Heart left ventricle (tissue), 16 donors: Measurements from ENCODE around the gene ATP6V1B1. TPM values are rescaled to one million over a fixed set of nuclear protein-coding genes. Genes with fewer than 3 reads are reported as not detected.

ENCODE experiments used
- ATAC-seq, 4 donors: fragments of 200-7000 bp; cut with Tn5 transposase; one replicate each; pipeline ENCODE4 v1.9.1; 2020 to 2022; ENCODE audit warnings: moderate library complexity in 4 of 4, mild to moderate bottlenecking in 3 of 4, moderate number of reproducible peaks in 1 of 4
- DNase-seq, 5 donors: peaks; one replicate each; pipeline ENCODE4 v3.0.0-alpha.2; 2020
- H3K27ac ChIP-seq, 12 donors: fragments of 200-600 bp; sonication (generic) in 4 of 12; one replicate each; pipeline versions ENCODE4 v1.5.0 to v1.8.0; 2016 to 2022; ENCODE audit warnings: mild to moderate bottlenecking in 2 of 12
- H3K27me3 ChIP-seq, 9 donors: fragments of 200-600 bp; sonication (generic) in 2 of 9; one replicate each; pipeline versions ENCODE4 v1.5.1 to v1.8.0; 2016 to 2022; ENCODE audit warnings: mild to moderate bottlenecking in 3 of 9
- H3K36me3 ChIP-seq, 9 donors: fragments of 200-600 bp; sonication (generic) in 2 of 9; one replicate each; pipeline versions ENCODE4 v1.5.0 to v1.8.0; 2018 to 2022; ENCODE audit warnings: mild to moderate bottlenecking in 2 of 9
- H3K4me1 ChIP-seq, 12 donors: fragments of 200-600 bp; sonication (generic) in 4 of 12; one replicate each; pipeline versions ENCODE4 v1.5.0 to v1.8.0; 2016 to 2022; ENCODE audit warnings: mild to moderate bottlenecking in 3 of 12
- H3K4me3 ChIP-seq, 12 donors: fragments of 200-600 bp; sonication (generic) in 4 of 12; one replicate each; pipeline versions ENCODE4 v1.5.0 to v1.8.0; 2017 to 2022; ENCODE audit warnings: mild to moderate bottlenecking in 9 of 12, moderate library complexity in 4 of 12
- H3K9me3 ChIP-seq, 12 donors: fragments of 200-600 bp; sonication (generic) in 4 of 12; one replicate each; pipeline versions ENCODE4 v1.5.0 to v1.8.0; 2016 to 2022; ENCODE audit warnings: mild to moderate bottlenecking in 1 of 12
- POLR2A ChIP-seq, 2 donors: fragments of 450-650 bp; IDR thresholded peaks; one replicate each; pipeline ENCODE4 v1.6.1; 2017; ENCODE audit warnings: antibody characterized with exemption in 2 of 2, mild to moderate bottlenecking in 2 of 2, moderate library complexity in 2 of 2
- WGBS, 4 donors: extraction: QIAGEN DNeasy Blood & Tissue Kit in 2 of 4; methylation state at CpG; one replicate each; pipeline versions ENCODE4 v1.1.5 to v1.1.7; 2013 to 2018; 5-methylcytosine and 5-hydroxymethylcytosine counted together
- intact Hi-C, 10 donors: fragments of 100-400 bp; cut with DNase I; formaldehyde crosslinking; loops; one replicate each; pipeline versions ENCODE4 v1.11.1 to v1.14.2; 2022
- polyA plus RNA-seq, 2 donors: library from polyadenylated mRNA; stranded (reverse); fragments of 200-250 nt; gene quantifications; one replicate each; pipeline ENCODE4 v1.2.3, GENCODE V29; 2013
- total RNA-seq, 9 donors: library from RNA; depleted of rRNA in 2 of 9; stranded (reverse); fragments of >200 nt in 2 of 9; fragmentation: NEBNext Ultra II Directional in 3 of 9; extraction: Animal tissue kit (Norgen Biotek cat#: 25700) in 3 of 9; gene quantifications; one replicate each; pipeline versions ENCODE4 v1.1.0 to v1.2.4, GENCODE V29; 2016 to 2023
- TF ChIP-seq, protein P1 (sequence below), 12 donors: fragments of 200-600 bp; sonication (generic) in 4 of 12; IDR thresholded peaks; one replicate each; pipeline versions ENCODE4 v1.5.0 to v1.8.0; 2018 to 2022; ENCODE audit warnings: antibody characterized with exemption in 12 of 12, mild to moderate bottlenecking in 5 of 12
- donor health status: ischemic (EF 13 %, LVEDD 7.1; RV severe dilation, severe dysfunction).
- donor health status: healthy with polysubstance abuse.
- donor health status: DM: no; HTN: yes; CAD: no.
- donor health status: DM: no; HTN: no; CAD: no.
- donor health status: ischemic (EF 25% LVEDD 6.9; RV normal size, moderate dysfunction).
- donor health status: ischemic (EF 25% LVEDD 5.7; RV mildly dilated, moderate dysfunction).
- donor health status: healthy.
- donor health status: DM: yes; HTN: yes; CAD: no.
- donor health status: ischemic (EF 35%, LVEDD 5.7; RV mildly dilated, moderate dysfunction).
- donor health status: nonischemic (EF 11% LVEDD 7.7; RV severe dilation, severe dysfunction).
- donor health status: DM: yes; HTN: yes; CAD: no.
- donor health status: PGD.
- donor health status: ischemic (EF 29% LVEDD 5.4; RV normal size, mild dysfunction).
- donor health status: nonischemic (EF 23%, LVEDD 6.1; RV moderate dilation, normal function).

Gene ATP6V1B1
- total and polyA plus RNA-seq, 11 donors, result 0.16 to 1.8 (median 0.48) TPM; not detected in 4

DNA sequence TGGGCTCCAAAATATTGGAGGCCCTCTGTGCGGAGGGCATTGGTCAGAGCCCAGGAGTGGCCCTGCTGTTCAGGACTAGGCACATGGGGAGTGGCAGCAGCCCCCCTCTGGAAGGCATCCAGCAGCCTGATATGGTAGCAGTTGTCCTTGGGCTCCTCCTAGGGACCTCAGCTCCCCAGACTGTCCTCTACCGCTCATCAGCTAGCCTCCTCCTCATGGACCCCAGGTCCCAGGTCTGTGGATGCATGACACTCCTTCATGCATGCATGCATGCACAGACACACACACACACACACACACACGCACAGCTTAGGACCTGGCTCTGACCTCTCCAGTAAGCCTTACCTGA lies 15.4 kb upstream of the ATP6V1B1 start:
- Histone ChIP-seq H3K4me3 (no peak overlapping the region), H3K4me1 (peaks cover 0 to 3% (median 0%) of the 10 kb centered on the region in 12 donors), H3K27me3 (peaks cover 0 to 20% (median 9%) of the 10 kb centered on the region in 9 donors), H3K27ac (no peak overlapping the region), H3K36me3 (no peaks in the 10 kb centered on the region), H3K9me3 (no peaks in the 10 kb centered on the region)
- DNase-seq (no peak), ATAC-seq (peak in 1 of 4 donors; percentile 28)
- 89 to 97% (median 94%) methylated on average over 3 of the region's 3 CpGs for WGBS, 4 donors
- intact Hi-C loops, result loop anchor here in 5 of 10 donors (1.0 to 10.0 kb wide), 7 partner anchors 48 to 606 kb away; no protein-coding TSS in a partner anchor
- TF ChIP-seq, protein P1, sequence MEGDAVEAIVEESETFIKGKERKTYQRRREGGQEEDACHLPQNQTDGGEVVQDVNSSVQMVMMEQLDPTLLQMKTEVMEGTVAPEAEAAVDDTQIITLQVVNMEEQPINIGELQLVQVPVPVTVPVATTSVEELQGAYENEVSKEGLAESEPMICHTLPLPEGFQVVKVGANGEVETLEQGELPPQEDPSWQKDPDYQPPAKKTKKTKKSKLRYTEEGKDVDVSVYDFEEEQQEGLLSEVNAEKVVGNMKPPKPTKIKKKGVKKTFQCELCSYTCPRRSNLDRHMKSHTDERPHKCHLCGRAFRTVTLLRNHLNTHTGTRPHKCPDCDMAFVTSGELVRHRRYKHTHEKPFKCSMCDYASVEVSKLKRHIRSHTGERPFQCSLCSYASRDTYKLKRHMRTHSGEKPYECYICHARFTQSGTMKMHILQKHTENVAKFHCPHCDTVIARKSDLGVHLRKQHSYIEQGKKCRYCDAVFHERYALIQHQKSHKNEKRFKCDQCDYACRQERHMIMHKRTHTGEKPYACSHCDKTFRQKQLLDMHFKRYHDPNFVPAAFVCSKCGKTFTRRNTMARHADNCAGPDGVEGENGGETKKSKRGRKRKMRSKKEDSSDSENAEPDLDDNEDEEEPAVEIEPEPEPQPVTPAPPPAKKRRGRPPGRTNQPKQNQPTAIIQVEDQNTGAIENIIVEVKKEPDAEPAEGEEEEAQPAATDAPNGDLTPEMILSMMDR (IDR thresholded peaks at IDR 0.05), result no peak
- no peak for TF ChIP-seq POLR2A (IDR thresholded peaks at IDR 0.05)

DNA sequence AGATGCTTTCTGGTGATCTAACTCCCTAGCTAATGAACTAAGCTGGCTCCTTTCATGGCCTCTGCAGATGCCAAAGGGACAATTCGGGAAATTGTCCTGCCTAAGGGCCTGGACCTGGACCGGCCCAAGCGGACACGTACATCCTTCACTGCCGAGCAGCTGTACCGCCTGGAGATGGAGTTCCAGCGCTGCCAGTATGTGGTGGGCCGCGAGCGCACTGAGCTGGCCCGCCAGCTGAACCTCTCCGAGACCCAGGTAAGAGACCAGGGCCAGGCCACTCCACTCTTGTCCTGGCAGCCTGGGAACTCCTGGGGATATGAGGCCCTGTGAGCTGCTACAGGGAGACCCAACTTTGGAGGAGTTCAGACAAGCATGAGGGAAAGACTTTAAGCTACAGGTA lies 14.7 kb upstream of the ATP6V1B1 start:
- Histone ChIP-seq H3K9me3 (no peaks in the 10 kb centered on the region), H3K27me3 (peaks cover 0 to 19% (median 9%) of the 10 kb centered on the region in 9 donors), H3K36me3 (no peaks in the 10 kb centered on the region), H3K4me1 (peaks cover 0 to 8% (median 0%) of the 10 kb centered on the region in 12 donors), H3K27ac (no peak overlapping the region), H3K4me3 (no peak overlapping the region)
- WGBS, 4 donors, result 96 to 99% (median 98%) methylated on average over 12 of the region's 12 CpGs
- DNase-seq, result no peak
- ATAC-seq, result no peak
- no peak for TF ChIP-seq POLR2A (IDR thresholded peaks at IDR 0.05)
- TF ChIP-seq, protein P1 (IDR thresholded peaks at IDR 0.05), result no peak
- intact Hi-C loops, result loop anchor here in 5 of 10 donors (2.0 to 10.0 kb wide), 6 partner anchors 48 to 606 kb away; no protein-coding TSS in a partner anchor

DNA sequence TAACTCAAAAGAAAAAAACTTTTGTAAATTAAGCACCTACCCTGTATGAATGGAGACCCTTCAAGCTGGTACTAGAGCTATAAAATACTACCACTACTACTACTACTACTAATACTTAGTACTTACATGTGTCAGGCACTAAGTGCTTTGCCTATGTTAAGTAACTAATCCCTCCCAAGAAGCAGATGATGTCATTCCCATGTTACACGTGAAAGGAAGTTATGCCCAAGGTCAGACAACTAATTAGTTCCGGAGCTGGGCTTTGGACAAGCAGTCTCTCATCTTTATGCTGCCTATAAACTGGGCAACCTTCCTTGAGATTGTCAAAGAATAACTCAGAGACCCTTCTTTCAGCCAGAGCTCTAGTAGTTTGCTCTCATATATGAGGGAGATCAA lies 13.9 kb upstream of the ATP6V1B1 start:
- Histone ChIP-seq H3K27ac (no peak overlapping the region), H3K9me3 (no peaks in the 10 kb centered on the region), H3K27me3 (peaks cover 0 to 15% (median 3%) of the 10 kb centered on the region in 9 donors), H3K36me3 (no peaks in the 10 kb centered on the region), H3K4me1 (peaks cover 0 to 9% (median 0%) of the 10 kb centered on the region in 12 donors), H3K4me3 (no peak overlapping the region)
- DNase-seq (no peak), ATAC-seq (no peak)
- intact Hi-C loops, result loop anchor here in 5 of 10 donors (2.0 to 10.0 kb wide), 6 partner anchors 49 to 607 kb away; no protein-coding TSS in a partner anchor
- TF ChIP-seq POLR2A (IDR thresholded peaks at IDR 0.05), result no peak
- TF ChIP-seq, protein P1 (IDR thresholded peaks at IDR 0.05), result no peak
- WGBS, 4 donors, result 16 to 46% (median 37%) methylated on average over 2 of the region's 2 CpGs

DNA sequence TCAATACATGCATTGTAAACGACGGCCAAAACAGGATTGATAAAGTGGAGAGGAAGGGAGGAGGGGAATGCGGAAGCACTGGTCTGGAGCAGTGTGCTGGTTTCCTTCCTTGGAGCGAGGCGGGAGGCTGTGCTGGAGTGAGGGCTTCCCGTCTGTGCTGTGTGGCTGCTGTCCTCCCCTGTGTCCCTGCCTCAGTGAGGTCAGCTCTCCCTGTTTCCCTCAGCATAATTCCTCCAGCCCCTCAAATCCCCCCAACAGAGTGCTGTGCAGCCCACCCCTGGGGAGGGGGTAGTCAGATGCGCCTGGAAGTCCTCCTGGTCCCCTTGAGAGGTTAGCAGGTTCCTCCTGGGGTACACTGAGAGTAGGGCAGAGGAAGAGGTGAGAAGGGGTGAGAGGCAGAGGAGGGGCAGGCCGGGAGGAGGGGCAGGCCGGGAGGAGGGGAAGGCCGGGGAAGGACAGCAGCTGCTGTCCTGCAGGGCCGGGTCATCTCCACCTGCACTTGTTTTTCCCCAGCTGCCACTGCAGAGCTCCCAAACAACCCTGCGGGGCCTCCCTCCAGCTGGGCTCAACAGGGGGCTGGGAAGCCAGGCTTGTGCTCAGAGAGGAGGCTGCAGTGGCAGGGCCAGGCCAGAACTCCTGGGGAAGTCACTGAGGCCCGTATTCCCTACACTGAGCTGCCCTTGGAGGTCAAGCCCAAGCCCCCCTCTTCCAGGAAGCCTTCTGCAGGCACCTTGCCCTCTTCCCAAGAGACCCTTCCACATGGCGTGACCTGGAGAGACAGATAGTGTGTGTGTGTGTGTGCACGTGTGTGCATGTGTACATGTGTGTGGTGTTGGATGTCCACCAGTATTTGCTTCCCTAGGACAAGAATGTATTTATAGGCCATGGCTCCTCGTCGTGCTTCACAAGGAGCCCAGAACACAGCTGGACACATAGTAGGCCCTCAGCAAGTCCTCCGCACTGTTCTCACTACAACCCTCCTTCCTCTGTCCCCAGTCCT lies 13.2 kb upstream of the ATP6V1B1 start:
- DNase-seq (no peak), ATAC-seq (no peak)
- intact Hi-C loops, result loop anchor here in 4 of 10 donors (5.0 to 10.0 kb wide), 4 partner anchors 50 to 608 kb away; no protein-coding TSS in a partner anchor
- Histone ChIP-seq H3K36me3 (no peaks in the 10 kb centered on the region), H3K27me3 (peaks cover 0 to 9% (median 3%) of the 10 kb centered on the region in 9 donors), H3K4me3 (no peak overlapping the region), H3K4me1 (peaks cover 0 to 9% (median 0%) of the 10 kb centered on the region in 12 donors), H3K27ac (no peak overlapping the region), H3K9me3 (no peaks in the 10 kb centered on the region)
- TF ChIP-seq, protein P1 (IDR thresholded peaks at IDR 0.05), result no peak
- 69 to 73% (median 72%) methylated on average over 18 of the region's 18 CpGs for WGBS, 4 donors
